GM12864 (cell line): ENCODE results near the gene COL4A4.

Experiments used
- DNase-seq: peaks from one replicate; pipeline ENCODE4 v3.0.0-alpha.2; 2011; ENCODE audit warnings: low read depth
- H3K4me3 ChIP-seq: 2 replicates; pipeline ENCODE4 v1.5.1; 2011; ENCODE audit warnings: mild to moderate bottlenecking, low read depth, low read length, control low read depth
- CTCF ChIP-seq: IDR thresholded peaks from 2 replicates; pipeline ENCODE4 v1.5.1; 2011; ENCODE audit warnings: low read depth, mild to moderate bottlenecking, moderate library complexity, low read length, control low read depth, inconsistent platforms; ENCODE audit errors: missing control alignments

COL4A4 gene

DNA sequence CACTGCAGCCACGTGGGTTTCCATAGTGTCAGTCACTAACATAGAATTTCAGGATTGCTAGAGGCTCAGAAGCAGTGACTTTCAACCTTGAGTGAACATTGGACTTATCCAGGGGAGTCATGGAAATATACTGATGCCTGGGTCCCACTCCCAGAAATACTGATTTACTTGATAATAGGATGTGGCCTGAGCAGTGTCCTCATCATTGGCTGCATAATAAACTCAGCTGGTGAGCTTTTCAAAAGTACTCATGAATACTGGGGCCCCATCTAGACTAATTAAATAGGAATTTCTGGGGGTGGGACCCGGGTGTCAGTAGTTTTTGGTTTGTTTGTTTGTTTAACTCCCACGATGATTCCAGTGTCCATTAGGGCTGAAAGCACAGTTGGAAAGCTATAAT, 141.4 kb downstream of the COL4A4 start:
- no peak for TF ChIP-seq CTCF
- DNase-seq = no peak
- H3K4me3 ChIP-seq = no peak overlapping the region

DNA sequence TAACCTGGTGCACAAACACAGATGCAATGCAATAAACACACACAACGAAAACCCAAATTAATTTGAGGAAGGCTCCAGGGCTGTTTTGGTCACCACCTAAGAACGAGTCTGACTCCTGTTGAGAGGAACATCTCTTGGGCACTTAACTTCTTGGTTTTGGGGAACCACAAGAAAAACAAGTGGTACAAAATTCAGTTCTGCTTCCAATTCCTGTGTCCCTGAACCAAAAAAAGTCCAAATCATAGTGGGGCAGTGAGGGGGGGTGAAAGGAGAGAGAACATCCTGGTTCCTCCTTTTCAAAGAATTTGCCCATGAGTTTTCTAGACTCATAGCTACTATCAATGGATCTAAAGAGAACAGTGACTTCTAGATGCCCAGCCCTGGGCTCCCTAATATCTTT, 143.6 kb downstream of the COL4A4 start:
- no peak for TF ChIP-seq CTCF
- no peak for DNase-seq
- no peak overlapping the region for H3K4me3 ChIP-seq

DNA sequence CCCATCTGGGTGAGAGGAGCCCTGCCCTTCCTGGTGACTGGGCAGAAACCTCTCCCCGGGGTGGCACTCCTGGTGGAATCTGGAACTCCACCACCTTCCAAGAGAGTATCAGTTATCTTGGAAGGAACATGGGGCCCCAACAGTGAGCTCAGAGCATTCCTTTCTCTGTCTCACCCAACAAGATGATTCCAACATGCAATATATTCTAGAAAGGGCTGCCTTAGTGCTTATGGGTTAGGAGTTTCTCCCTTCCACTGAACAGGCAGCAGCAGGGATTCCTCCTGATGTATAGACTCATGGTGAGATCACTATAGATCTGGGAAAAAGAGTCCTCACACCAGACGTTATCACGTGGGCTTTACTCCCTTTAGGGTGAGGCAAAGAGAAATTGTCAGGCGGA, 147.1 kb downstream of the COL4A4 start:
- TF ChIP-seq CTCF = no peak
- DNase-seq = no peak
- H3K4me3 ChIP-seq = no peak overlapping the region

- no peak for TF ChIP-seq CTCF
- DNase-seq = no peak
- no peak overlapping the region for H3K4me3 ChIP-seq
Measured at GRCh38 chr2:227013881-227014280, 150.1 kb downstream of the COL4A4 start.

DNA sequence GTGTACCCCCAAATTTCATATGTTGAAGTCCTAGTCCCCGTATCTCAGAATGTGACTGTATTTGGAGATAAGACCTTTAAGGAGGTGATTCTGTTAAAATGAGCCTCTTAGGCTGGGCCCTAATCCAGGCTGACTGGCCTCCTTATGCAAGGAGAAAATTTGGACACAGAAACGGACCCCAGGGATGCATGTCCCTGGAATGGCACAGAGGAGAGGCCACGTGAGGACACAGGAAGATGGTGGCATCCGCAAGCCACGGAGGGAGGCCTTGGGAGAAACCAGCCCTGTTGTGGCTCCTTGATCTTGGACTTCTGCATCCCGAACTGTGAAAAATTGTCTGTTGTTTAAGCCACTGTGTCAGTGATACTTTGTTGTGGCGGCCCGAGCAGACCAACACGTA, 150.7 kb downstream of the COL4A4 start:
- TF ChIP-seq CTCF = no peak

GRCh38 chr2:227010433-227010832, 153.6 kb downstream of the COL4A4 start:
- H3K4me3 ChIP-seq = no peak overlapping the region
- no peak for TF ChIP-seq CTCF
- DNase-seq = no peak

More for the DNA sequence above, 150.7 kb downstream of the COL4A4 start:
- H3K4me3 ChIP-seq = no peak overlapping the region
- DNase-seq = no peak

- no peak for TF ChIP-seq CTCF
- no peak overlapping the region for H3K4me3 ChIP-seq
Measured at GRCh38 chr2:227007940-227008339, 156.1 kb downstream of the COL4A4 start.

More at GRCh38 chr2:227007940-227008339, 156.1 kb downstream of the COL4A4 start:
- no peak for DNase-seq
